Tibial artery (tissue), 4 donors: ENCODE data around the gene ATP8B4.

Experiments
- DNase-seq, 2 donors: peaks; one replicate each; pipeline ENCODE4 v3.0.0-alpha.2; 2019
- H3K27ac ChIP-seq, 2 donors: fragments of 200-600 bp; sonication (generic) in 1 of 2; 1 replicate in 1 of 2; 2 replicates in 1 of 2; pipeline ENCODE4 v1.5.1; 2018 to 2019; ENCODE audit warnings: mild to moderate bottlenecking in 1 of 2
- H3K27me3 ChIP-seq, 2 donors: fragments of 200-600 bp; sonication (generic) in 1 of 2; one replicate each; pipeline versions ENCODE4 v1.5.1 to v1.6.0; 2016 to 2019
- H3K36me3 ChIP-seq, 3 donors: fragments of 200-600 bp; sonication (generic) in 2 of 3; one replicate each; pipeline ENCODE4 v1.5.1; 2016 to 2019; ENCODE audit warnings: mild to moderate bottlenecking in 2 of 3
- H3K4me1 ChIP-seq, 4 donors: fragments of 200-600 bp; sonication (generic) in 2 of 4; 1 replicate in 3 of 4; 2 replicates in 1 of 4; pipeline ENCODE4 v1.5.1; 2016 to 2019
- H3K4me3 ChIP-seq, 2 donors: fragments of 200-600 bp; sonication (generic) in 1 of 2; 1 replicate in 1 of 2; 2 replicates in 1 of 2; pipeline ENCODE4 v1.5.1; 2018 to 2019; ENCODE audit warnings: mild to moderate bottlenecking in 2 of 2
- H3K9me3 ChIP-seq, 3 donors: fragments of 200-600 bp; sonication (generic) in 1 of 3; one replicate each; pipeline ENCODE4 v1.5.1; 2016 to 2019
- intact Hi-C: fragments of 100-400 bp; cut with DNase I; formaldehyde crosslinking; loops from one replicate; pipeline ENCODE4 v1.15.0; 2023; ENCODE audit warnings: low total_unique reads
- TF ChIP-seq, protein P1 (sequence below), 2 experiments: fragments of 200-600 bp in 1 of 2; fragments of 450-650 bp in 1 of 2; IDR thresholded peaks; one replicate each; pipeline ENCODE4 v1.5.1; 2017 to 2019; ENCODE audit warnings: antibody characterized with exemption in 2 of 2, mild to moderate bottlenecking in 1 of 2, moderate library complexity in 1 of 2

The ATP8B4 gene

DNA sequence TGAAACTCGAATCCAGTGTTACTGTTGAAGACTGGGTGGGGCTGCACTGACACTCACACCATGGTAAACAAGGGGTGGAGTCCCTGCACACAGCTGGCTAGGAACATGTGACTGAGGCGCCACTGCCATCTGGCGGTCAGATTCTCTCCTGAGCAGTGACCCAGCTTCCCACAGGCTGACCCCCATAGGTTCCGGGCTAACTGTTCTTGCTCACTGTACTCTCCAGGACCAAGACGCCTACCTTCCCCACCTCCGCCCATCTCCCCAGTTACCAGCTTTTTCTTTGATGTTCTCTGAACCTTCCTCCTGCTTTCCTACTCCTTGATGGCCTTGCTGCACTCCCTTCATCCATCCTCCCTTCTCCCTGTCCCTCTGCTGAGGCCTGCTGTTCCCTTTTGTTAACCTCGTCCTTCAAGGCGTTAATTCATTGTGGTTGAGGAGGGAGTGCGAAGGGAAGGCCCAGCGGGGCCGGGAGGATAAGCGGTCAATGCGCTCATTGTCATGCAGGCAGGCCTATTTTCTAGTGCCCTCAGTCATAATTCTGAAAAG lies 115.2 kb downstream of the ATP8B4 start:
- Histone ChIP-seq H3K27ac (no peak overlapping the region), H3K4me3 (no peak overlapping the region), H3K27me3 (no peaks in the 10 kb centered on the region), H3K36me3 (no peaks in the 10 kb centered on the region), H3K4me1 (peaks cover 0 to 7% (median 5%) of the 10 kb centered on the region in 4 donors), H3K9me3 (peaks cover 0 to 2% (median 0%) of the 10 kb centered on the region in 3 donors)
- TF ChIP-seq, protein P1, sequence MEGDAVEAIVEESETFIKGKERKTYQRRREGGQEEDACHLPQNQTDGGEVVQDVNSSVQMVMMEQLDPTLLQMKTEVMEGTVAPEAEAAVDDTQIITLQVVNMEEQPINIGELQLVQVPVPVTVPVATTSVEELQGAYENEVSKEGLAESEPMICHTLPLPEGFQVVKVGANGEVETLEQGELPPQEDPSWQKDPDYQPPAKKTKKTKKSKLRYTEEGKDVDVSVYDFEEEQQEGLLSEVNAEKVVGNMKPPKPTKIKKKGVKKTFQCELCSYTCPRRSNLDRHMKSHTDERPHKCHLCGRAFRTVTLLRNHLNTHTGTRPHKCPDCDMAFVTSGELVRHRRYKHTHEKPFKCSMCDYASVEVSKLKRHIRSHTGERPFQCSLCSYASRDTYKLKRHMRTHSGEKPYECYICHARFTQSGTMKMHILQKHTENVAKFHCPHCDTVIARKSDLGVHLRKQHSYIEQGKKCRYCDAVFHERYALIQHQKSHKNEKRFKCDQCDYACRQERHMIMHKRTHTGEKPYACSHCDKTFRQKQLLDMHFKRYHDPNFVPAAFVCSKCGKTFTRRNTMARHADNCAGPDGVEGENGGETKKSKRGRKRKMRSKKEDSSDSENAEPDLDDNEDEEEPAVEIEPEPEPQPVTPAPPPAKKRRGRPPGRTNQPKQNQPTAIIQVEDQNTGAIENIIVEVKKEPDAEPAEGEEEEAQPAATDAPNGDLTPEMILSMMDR (IDR thresholded peaks at IDR 0.05): peak; percentile 68 to 80
- peak; percentile 85 to 89 for DNase-seq
- intact Hi-C loops: loop anchor here (5.0 to 10.0 kb wide), 2 partner anchors 387 to 769 kb away; no protein-coding TSS in a partner anchor

- no peak for DNase-seq
- Histone ChIP-seq H3K9me3 (no peaks in the 10 kb centered on the region), H3K4me3 (no peak overlapping the region), H3K27me3 (no peaks in the 10 kb centered on the region), H3K36me3 (no peaks in the 10 kb centered on the region), H3K4me1 (peaks cover 0 to 29% (median 12%) of the 10 kb centered on the region in 4 donors), H3K27ac (peak overlapping the region in 1 of 2 donors; percentile 26)
- intact Hi-C loops: no loop called here
- TF ChIP-seq, protein P1 (IDR thresholded peaks at IDR 0.05): no peak
Observed at GRCh38 chr15:49991587-49991986, 127.4 kb downstream of the ATP8B4 start.

DNA sequence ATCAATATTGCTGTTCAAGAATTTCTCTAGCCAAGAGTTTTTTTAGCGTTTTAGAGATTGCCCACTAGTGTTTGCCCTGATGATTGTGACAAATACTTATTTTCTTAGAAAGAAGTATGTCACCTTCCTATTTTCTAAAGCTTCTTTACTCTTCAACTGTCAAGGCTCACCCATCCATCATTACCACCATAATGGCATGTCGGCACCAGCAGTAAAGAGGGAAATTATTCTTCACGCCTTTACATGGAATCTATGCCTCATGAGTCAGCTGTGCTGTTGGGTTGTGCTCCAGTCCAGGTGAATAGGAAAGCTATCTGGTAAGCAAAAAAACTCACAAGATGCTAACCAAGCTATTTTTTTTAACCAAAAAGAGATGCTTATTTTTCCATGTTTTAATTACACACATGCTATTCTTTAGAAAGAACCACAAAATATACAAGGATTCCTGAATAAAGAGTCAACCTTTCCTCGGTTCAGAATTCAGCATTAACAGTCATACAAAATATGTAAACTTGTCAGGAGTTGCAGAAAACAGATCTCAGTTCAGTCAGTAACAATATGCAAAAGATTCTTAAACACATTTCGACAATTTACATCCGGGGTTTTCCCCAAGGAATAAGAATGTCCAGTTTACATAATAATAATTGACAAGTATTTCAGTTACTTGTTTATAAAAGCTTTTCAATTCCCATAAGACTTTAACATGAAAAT lies 128.0 kb downstream of the ATP8B4 start:
- no peaks in the 10 kb centered on the region for H3K9me3 ChIP-seq
- no peaks in the 10 kb centered on the region for H3K36me3 ChIP-seq
- H3K27ac ChIP-seq: peak overlapping the region in 1 of 2 donors; percentile 26
- H3K4me1 ChIP-seq: peaks cover 0 to 29% (median 12%) of the 10 kb centered on the region in 4 donors
- TF ChIP-seq, protein P1 (IDR thresholded peaks at IDR 0.05): no peak
- no peak overlapping the region for H3K4me3 ChIP-seq
- no peaks in the 10 kb centered on the region for H3K27me3 ChIP-seq
- intact Hi-C loops: no loop called here
- DNase-seq: no peak

GRCh38 chr15:49989498-49989897 lies 129.5 kb downstream of the ATP8B4 start:
- Histone ChIP-seq H3K36me3 (no peaks in the 10 kb centered on the region), H3K27ac (peak overlapping the region; percentile 34 to 55), H3K9me3 (no peaks in the 10 kb centered on the region), H3K4me1 (peaks cover 0 to 29% (median 12%) of the 10 kb centered on the region in 4 donors), H3K4me3 (no peak overlapping the region), H3K27me3 (no peaks in the 10 kb centered on the region)
- peak in 1 of 2 donors; percentile 37 for DNase-seq
- TF ChIP-seq, protein P1 (IDR thresholded peaks at IDR 0.05): no peak
- intact Hi-C loops: loop anchor here (10.0 kb wide), 1 partner anchor 145 kb away; no protein-coding TSS in a partner anchor

DNA sequence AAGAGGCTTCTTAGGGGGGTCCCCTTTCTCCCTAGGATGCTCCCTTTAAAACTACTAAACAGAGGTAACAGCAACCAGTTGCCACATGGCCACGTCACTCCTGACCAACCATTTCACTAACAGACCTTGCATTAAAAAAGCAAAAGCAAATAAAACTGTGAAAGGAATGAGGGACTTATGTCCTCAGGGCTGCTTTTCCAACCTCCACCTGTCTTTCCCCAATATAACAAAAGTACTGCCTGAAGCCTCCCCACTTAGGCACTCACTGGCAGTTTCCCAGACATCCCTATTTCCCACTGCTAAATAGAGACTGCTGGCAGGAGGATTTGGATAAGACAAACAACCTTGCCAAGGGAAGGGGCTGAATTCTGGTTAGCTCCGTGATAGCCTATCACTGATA lies 130.3 kb downstream of the ATP8B4 start:
- H3K27me3 ChIP-seq: no peaks in the 10 kb centered on the region
- no peak for DNase-seq
- H3K4me1 ChIP-seq: peaks cover 0 to 24% (median 12%) of the 10 kb centered on the region in 4 donors
- H3K27ac ChIP-seq: peak overlapping the region; percentile 34 to 55
- H3K9me3 ChIP-seq: no peaks in the 10 kb centered on the region
- TF ChIP-seq, protein P1 (IDR thresholded peaks at IDR 0.05): no peak
- H3K4me3 ChIP-seq: no peak overlapping the region
- no peaks in the 10 kb centered on the region for H3K36me3 ChIP-seq
- intact Hi-C loops: loop anchor here (10.0 kb wide), 1 partner anchor 144 kb away; no protein-coding TSS in a partner anchor
